OCI-LY7 (cell line): ENCODE results near the gene CYB561D1.

Experiments used
- EZH2phosphoT487 ChIP-seq: fragments of 200-600 bp; sonication (generic); IDR thresholded peaks from 2 replicates; pipeline ENCODE4 v1.6.1; 2018; ENCODE audit warnings: low read depth, borderline replicate concordance, mild to moderate bottlenecking, mixed run types, antibody characterized with exemption, low read length, moderate library complexity, mixed read lengths
- TF ChIP-seq, protein P1 (sequence below): fragments of 200-600 bp; sonication (generic); conservative IDR thresholded peaks from 2 replicates; pipeline ENCODE4 v1.5.1; 2014; ENCODE audit warnings: mild to moderate bottlenecking, antibody characterized with exemption, low read length, moderate library complexity, mixed read lengths

DNA sequence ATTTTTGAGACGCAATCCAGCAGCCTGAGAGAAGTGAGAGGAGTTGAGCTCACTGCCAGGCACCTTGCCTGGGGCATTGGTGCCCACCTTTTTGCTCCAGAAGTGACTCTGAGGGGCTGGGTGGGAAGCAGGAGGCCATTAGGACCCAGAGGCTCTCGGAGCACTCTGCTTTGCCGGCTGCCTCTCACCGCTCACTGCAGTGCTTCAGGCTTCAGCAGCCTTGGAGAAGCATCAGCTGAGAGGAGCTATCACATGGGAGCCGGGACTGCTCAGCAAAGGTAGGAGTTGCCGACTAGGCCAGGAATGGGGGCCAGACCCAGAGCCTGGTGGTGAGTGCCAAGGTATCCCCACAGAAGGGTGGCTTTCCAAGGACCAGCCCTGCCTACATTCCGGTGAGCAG lies 45.8 kb downstream of the CYB561D1 start, which contains the start of gene GPR61:
- TF ChIP-seq, protein P1, sequence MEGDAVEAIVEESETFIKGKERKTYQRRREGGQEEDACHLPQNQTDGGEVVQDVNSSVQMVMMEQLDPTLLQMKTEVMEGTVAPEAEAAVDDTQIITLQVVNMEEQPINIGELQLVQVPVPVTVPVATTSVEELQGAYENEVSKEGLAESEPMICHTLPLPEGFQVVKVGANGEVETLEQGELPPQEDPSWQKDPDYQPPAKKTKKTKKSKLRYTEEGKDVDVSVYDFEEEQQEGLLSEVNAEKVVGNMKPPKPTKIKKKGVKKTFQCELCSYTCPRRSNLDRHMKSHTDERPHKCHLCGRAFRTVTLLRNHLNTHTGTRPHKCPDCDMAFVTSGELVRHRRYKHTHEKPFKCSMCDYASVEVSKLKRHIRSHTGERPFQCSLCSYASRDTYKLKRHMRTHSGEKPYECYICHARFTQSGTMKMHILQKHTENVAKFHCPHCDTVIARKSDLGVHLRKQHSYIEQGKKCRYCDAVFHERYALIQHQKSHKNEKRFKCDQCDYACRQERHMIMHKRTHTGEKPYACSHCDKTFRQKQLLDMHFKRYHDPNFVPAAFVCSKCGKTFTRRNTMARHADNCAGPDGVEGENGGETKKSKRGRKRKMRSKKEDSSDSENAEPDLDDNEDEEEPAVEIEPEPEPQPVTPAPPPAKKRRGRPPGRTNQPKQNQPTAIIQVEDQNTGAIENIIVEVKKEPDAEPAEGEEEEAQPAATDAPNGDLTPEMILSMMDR, result no peak
- TF ChIP-seq EZH2phosphoT487, result no peak
